Testis (tissue), 2 donors: ENCODE measurements around the gene ANKRD45.

Experiments
- POLR2A ChIP-seq: fragments of 450-650 bp; IDR thresholded peaks from one replicate; pipeline ENCODE4 v1.6.1; 2017; ENCODE audit warnings: antibody characterized with exemption, mild to moderate bottlenecking, moderate library complexity
- TF ChIP-seq, protein P1 (sequence below), 3 experiments: fragments of 450-650 bp in 2 of 3; fragments of 200-600 bp in 1 of 3; sonication (generic) in 1 of 3; IDR thresholded peaks; one replicate each; pipeline ENCODE4 v1.5.1; 2016 to 2019; ENCODE audit warnings: antibody characterized with exemption in 3 of 3, mild to moderate bottlenecking in 2 of 3, moderate library complexity in 1 of 3

DNA sequence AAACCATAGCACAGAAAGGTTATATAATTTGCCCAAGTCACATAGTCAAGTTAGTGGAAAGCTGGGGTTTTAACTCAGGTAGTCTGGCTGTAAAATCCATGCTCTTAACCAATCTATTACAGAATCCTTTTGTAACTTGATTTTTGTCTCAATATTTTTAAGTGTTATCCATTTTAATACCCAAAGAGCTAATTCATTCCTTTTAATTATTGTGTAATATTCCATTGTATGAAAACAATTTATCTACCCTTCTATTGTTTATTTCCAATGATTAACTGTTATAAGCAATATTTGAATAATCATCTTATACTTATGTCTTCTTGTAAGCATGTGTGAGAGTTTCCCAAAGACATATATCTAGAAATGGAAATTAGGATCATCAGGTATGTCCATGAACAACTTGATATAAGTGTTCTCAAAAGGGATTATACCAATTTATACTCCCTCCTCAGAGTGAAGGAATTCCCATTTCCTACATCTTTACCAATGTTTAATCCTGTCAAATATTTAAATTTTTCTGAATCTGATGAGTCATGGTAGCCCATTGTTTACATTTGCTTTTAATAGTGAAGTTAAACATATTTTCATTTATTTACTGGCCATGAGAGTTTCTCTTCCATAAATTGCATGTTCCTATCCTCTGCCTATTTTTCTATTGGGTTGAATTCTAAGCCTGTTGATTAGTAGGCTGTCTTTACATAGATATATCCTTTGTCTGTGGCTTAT, 20.6 kb downstream of the ANKRD45 start:
- TF ChIP-seq POLR2A = no peak
- TF ChIP-seq, protein P1, sequence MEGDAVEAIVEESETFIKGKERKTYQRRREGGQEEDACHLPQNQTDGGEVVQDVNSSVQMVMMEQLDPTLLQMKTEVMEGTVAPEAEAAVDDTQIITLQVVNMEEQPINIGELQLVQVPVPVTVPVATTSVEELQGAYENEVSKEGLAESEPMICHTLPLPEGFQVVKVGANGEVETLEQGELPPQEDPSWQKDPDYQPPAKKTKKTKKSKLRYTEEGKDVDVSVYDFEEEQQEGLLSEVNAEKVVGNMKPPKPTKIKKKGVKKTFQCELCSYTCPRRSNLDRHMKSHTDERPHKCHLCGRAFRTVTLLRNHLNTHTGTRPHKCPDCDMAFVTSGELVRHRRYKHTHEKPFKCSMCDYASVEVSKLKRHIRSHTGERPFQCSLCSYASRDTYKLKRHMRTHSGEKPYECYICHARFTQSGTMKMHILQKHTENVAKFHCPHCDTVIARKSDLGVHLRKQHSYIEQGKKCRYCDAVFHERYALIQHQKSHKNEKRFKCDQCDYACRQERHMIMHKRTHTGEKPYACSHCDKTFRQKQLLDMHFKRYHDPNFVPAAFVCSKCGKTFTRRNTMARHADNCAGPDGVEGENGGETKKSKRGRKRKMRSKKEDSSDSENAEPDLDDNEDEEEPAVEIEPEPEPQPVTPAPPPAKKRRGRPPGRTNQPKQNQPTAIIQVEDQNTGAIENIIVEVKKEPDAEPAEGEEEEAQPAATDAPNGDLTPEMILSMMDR (IDR thresholded peaks at IDR 0.05) = no peak
